Stomach (tissue), 9 donors: ENCODE data around the gene IFFO2. TPM values are rescaled to one million over a fixed set of nuclear protein-coding genes. Genes with fewer than 3 reads are reported as not detected.
"Not testable (repeated sequence)": the region's sequence is repeated elsewhere in the genome, so short reads cannot be mapped to it uniquely, and the experiment has no call there.

Experiments used
- DNase-seq, 2 donors: peaks; one replicate each; pipeline versions ENCODE4 v3.0.0 to v3.0.0-alpha.2; 2013 to 2019
- H3K27ac ChIP-seq, 5 donors: fragments of 200-600 bp in 4 of 5; sonication (generic) in 4 of 5; one replicate each; pipeline ENCODE4 v1.5.1; 2013 to 2019; ENCODE audit warnings: mild to moderate bottlenecking in 1 of 5, moderate library complexity in 1 of 5
- H3K27me3 ChIP-seq, 3 donors: fragments of 200-600 bp; sonication (generic); one replicate each; pipeline ENCODE4 v1.5.1; 2017 to 2019; ENCODE audit warnings: mixed run types in 1 of 3
- H3K36me3 ChIP-seq, 4 donors: fragments of 200-600 bp; sonication (generic); 1 replicate in 3 of 4; 2 replicates in 1 of 4; pipeline ENCODE4 v1.5.1; 2016 to 2019
- H3K4me1 ChIP-seq, 4 donors: fragments of 200-600 bp; sonication (generic); one replicate each; pipeline ENCODE4 v1.5.1; 2016 to 2019
- H3K4me3 ChIP-seq, 4 donors: fragments of 200-600 bp; sonication (generic) in 3 of 4; one replicate each; pipeline ENCODE4 v1.5.1; 2016 to 2019; ENCODE audit warnings: mild to moderate bottlenecking in 1 of 4
- H3K9me3 ChIP-seq, 4 donors: fragments of 200-600 bp; sonication (generic); one replicate each; pipeline ENCODE4 v1.5.1; 2016 to 2019
- CTCF ChIP-seq, 7 experiments: fragments of 450-650 bp in 4 of 7; fragments of 200-600 bp in 3 of 7; sonication (generic) in 3 of 7; IDR thresholded peaks; one replicate each; pipeline ENCODE4 v1.5.1; 2016 to 2019; ENCODE audit warnings: antibody characterized with exemption in 7 of 7, control low read depth in 2 of 7, mild to moderate bottlenecking in 1 of 7
- EP300 ChIP-seq: sonication (generic); formaldehyde crosslinking; IDR thresholded peaks from one replicate; pipeline ENCODE4 v1.6.1; 2017; ENCODE audit warnings: antibody characterized with exemption
- POLR2A ChIP-seq, 4 donors: fragments of 450-650 bp; IDR thresholded peaks; one replicate each; pipeline ENCODE4 v1.6.1; 2016; ENCODE audit warnings: antibody characterized with exemption in 4 of 4, control low read depth in 2 of 4, mild to moderate bottlenecking in 1 of 4, moderate library complexity in 1 of 4
- POLR2AphosphoS5 ChIP-seq, 3 donors: sonication (generic); formaldehyde crosslinking; IDR thresholded peaks; one replicate each; pipeline ENCODE4 v1.6.1; 2016; ENCODE audit warnings: antibody characterized with exemption in 3 of 3
- WGBS, 5 donors: extraction: QIAGEN DNeasy Blood & Tissue Kit in 3 of 5; methylation state at CpG; one replicate each; pipeline versions ENCODE4 v1.1.5 to v1.1.7; 2013 to 2018; 5-methylcytosine and 5-hydroxymethylcytosine counted together
- intact Hi-C: fragments of 100-400 bp; cut with DNase I; formaldehyde crosslinking; loops from one replicate; pipeline ENCODE4 v1.15.1; 2023; ENCODE audit warnings: low total_unique reads
- polyA plus RNA-seq, 3 donors: library from polyadenylated mRNA; stranded (reverse); fragments of 200-250 nt; gene quantifications; one replicate each; pipeline ENCODE4 v1.2.3, GENCODE V29; 2013
- total RNA-seq, 5 donors: library from RNA; depleted of rRNA; stranded (reverse); fragments of >200 nt; gene quantifications; one replicate each; pipeline versions ENCODE4 v1.1.0 to v1.2.3, GENCODE V29; 2014 to 2016
- donor health status: healthy with polysubstance abuse.
- donor health status: Bipolar disorder and iron deficiency.
- donor health status: healthy.

The IFFO2 gene
- total and polyA plus RNA-seq, 8 donors: 0.58 to 47.8 (median 4.5) TPM

DNA sequence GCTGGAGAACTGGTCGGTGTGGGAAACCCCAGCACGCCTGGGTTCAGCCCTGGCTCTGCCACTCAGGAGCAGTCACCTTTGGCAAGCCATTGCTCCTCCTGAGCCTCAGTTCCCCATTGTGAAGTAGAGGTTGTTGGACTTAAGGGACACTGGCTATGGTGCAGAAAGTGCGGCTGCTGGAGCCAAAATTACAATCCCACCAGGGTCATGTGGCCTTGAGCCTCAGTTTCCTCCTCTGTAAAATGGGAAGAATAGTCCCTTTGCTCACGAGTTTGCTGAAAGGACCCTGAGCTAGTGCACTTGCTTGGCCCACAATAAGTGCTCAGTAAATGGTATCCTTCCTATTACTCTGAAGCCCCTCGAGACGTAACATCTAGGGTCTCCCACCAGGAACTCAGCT, 82.4 kb downstream of the IFFO2 start:
- H3K4me1 ChIP-seq: peaks cover 0 to 13% (median 5%) of the 10 kb centered on the region in 4 donors
- H3K36me3 ChIP-seq: peaks cover 0 to 35% (median 5%) of the 10 kb centered on the region in 4 donors
- no peak overlapping the region for H3K4me3 ChIP-seq
- WGBS, 5 donors: 76 to 96% (median 90%) methylated on average over 5 to 6 of the region's 6 CpGs
- no peak overlapping the region for H3K27ac ChIP-seq
- intact Hi-C loops: no loop called here
- no peaks in the 10 kb centered on the region for H3K9me3 ChIP-seq
- no peak for TF ChIP-seq POLR2AphosphoS5 (IDR thresholded peaks at IDR 0.05)
- TF ChIP-seq POLR2A (IDR thresholded peaks at IDR 0.05): no peak
- no peak for TF ChIP-seq CTCF (IDR thresholded peaks at IDR 0.05)
- TF ChIP-seq EP300: no peak
- DNase-seq: no peak
- no peaks in the 10 kb centered on the region for H3K27me3 ChIP-seq

DNA sequence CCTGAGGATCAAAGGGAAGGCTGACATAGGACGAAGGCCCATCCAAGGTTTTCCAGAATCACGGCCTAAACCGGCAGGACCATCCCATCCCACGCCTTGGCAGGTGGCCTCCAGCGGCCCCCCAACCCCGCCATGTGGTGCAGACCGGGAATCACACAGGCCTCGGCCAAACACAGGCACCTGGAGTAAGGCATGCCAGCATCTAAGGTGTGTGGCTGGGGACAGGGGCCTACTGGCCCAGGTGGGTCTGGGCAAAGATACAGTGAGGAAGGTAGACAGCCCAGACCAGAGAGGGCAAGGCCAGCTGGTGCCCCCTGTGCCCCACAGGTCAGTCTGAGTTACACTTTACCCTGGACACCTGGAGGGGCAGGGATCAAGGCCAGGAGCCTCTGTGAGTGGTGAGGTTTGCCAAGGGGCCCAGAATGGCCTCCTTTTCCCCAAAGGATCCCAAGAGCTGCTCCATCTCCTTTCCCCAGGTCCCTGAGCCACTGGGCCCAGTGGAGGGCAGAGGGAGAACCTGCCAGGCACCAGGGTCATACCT, 84.3 kb downstream of the IFFO2 start:
- Histone ChIP-seq H3K4me1 (peaks cover 0 to 13% (median 5%) of the 10 kb centered on the region in 4 donors), H3K27me3 (peaks cover 0 to 10% (median 6%) of the 10 kb centered on the region in 3 donors), H3K27ac (no peak overlapping the region), H3K9me3 (no peaks in the 10 kb centered on the region), H3K36me3 (peaks cover 0 to 31% (median 5%) of the 10 kb centered on the region in 4 donors), H3K4me3 (no peak overlapping the region)
- intact Hi-C loops: no loop called here
- DNase-seq: no peak
- WGBS, 5 donors: 83 to 88% (median 85%) methylated on average over 8 of the region's 8 CpGs; no CpG with 5 or more reads in 1 of the 5 donors
- no peak for TF ChIP-seq EP300
- TF ChIP-seq CTCF (IDR thresholded peaks at IDR 0.05): no peak
- TF ChIP-seq POLR2A (IDR thresholded peaks at IDR 0.05): no peak
- TF ChIP-seq POLR2AphosphoS5 (IDR thresholded peaks at IDR 0.05): no peak

GRCh38 chr1:18871401-18872070, 84.9 kb downstream of the IFFO2 start:
- TF ChIP-seq POLR2A (IDR thresholded peaks at IDR 0.05) (no peak), POLR2AphosphoS5 (IDR thresholded peaks at IDR 0.05) (no peak), EP300 (no peak), CTCF (IDR thresholded peaks at IDR 0.05) (no peak)
- no peak overlapping the region for H3K27ac ChIP-seq
- no peak for DNase-seq
- H3K27me3 ChIP-seq: peaks cover 0 to 16% (median 6%) of the 10 kb centered on the region in 3 donors
- H3K4me1 ChIP-seq: peaks cover 0 to 13% (median 5%) of the 10 kb centered on the region in 4 donors
- H3K36me3 ChIP-seq: peaks cover 0 to 27% (median 5%) of the 10 kb centered on the region in 4 donors
- intact Hi-C loops: no loop called here
- H3K9me3 ChIP-seq: no peaks in the 10 kb centered on the region
- H3K4me3 ChIP-seq: no peak overlapping the region
- WGBS, 5 donors: 87 to 95% (median 92%) methylated on average over 6 to 7 of the region's 7 CpGs

DNA sequence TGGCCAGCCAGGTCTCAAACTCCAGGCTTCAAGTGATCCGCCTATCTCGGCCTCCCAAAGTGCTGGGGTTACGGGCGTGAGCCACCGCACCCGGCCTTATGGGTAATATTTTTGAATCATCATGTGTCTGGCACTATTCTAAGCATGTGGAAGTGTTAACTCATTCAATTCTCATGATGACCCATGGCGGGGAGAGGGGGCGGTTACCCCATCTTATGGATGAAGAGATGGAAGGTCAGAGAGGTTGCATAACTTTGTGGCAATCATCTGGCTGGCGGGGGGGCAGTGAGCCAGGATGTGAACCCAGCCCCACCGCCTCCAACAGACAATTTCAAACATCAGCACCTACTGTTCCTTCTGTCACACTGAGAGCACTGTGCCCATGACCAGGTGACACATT, 85.5 kb downstream of the IFFO2 start:
- peaks cover 0 to 21% (median 6%) of the 10 kb centered on the region in 3 donors for H3K27me3 ChIP-seq
- intact Hi-C loops: no loop called here
- WGBS, 5 donors: 88 to 93% (median 90%) methylated on average over 7 to 10 of the region's 10 CpGs
- H3K4me3 ChIP-seq: no peak overlapping the region
- H3K9me3 ChIP-seq: no peaks in the 10 kb centered on the region
- TF ChIP-seq CTCF (IDR thresholded peaks at IDR 0.05) (no peak), EP300 (no peak), POLR2A (IDR thresholded peaks at IDR 0.05) (no peak), POLR2AphosphoS5 (IDR thresholded peaks at IDR 0.05) (no peak)
- peaks cover 0 to 13% (median 5%) of the 10 kb centered on the region in 4 donors for H3K4me1 ChIP-seq
- DNase-seq: no peak
- no peak overlapping the region for H3K27ac ChIP-seq
- H3K36me3 ChIP-seq: peaks cover 0 to 27% (median 5%) of the 10 kb centered on the region in 4 donors

DNA sequence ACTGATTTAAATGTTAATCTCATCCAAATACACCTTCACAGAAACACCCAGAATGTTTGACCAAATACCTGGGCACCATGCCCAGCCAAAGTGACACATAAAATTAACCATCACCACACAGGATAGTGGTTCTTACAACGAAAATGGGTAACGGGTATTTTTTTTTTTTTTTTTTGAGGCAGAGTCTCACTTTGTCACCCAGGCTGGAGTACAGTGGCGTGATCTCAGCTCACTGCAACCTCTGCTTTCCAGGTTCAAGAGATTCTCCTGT, 85.9 kb downstream of the IFFO2 start:
- H3K4me3 ChIP-seq, intact Hi-C loops, H3K27ac ChIP-seq, H3K9me3 ChIP-seq: not testable (repeated sequence)
- H3K36me3 ChIP-seq: peaks cover 0 to 27% (median 5%) of the 10 kb centered on the region in 4 donors
- H3K4me1 ChIP-seq: peaks cover 0 to 13% (median 5%) of the 10 kb centered on the region in 4 donors
- peak in 1 of 2 donors; percentile 29 for DNase-seq
- WGBS, 5 donors: 40 to 60% (median 54%) methylated on average over 3 of the region's 3 CpGs
- peaks cover 0 to 25% (median 6%) of the 10 kb centered on the region in 3 donors for H3K27me3 ChIP-seq
